ENCODE measurements around the gene GRP. TPM values are rescaled to one million over a fixed set of nuclear protein-coding genes. Genes with fewer than 3 reads are reported as not detected.

The GRP gene
- not detected for total RNA-seq

DNA sequence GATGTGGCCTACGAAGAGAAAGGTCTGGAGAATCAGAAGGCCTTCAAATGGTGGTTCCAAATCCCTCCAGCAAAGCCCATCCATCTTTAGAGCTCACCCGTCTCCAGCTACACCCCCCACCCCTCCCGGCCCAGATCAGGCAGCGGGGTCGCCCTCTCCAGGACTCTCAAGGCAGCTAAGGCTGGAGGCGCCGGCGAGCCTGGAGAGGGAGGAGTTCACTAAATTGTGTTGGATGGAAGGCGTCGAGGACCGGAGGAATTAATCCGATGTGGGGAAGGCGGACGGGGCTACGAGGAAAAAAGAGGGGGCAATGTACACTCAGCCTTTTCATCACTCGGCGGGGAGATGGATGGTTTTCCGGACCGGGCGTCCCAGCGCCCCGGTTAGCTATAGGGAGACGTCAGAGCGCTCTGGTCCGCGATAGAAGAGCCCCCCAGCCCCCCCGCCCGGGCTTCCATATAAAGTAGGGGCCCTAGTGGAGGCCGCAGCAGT is at the start of gene GRP:
Gene GRP (plus strand): TSS at position 487 of the 492 bp plus-strand sequence. CDS start 108 bp downstream, outside the sequence.
- intact Hi-C loops (cut with DNase I) = no loop called here
- H3K27me3 ChIP-seq = no peaks in the 10 kb centered on the region
- peaks cover 0 to 2% of the 10 kb centered on the region in 2 donors for H3K4me1 ChIP-seq
- no peak within 1 kb of the TSS for H3K4me3 ChIP-seq
- H3K27ac ChIP-seq = no peak within 1 kb of the TSS
- no peak for DNase-seq (ENCODE audit: low spot score in 2 of 2)
- H3K9me3 ChIP-seq = no peaks in the 10 kb centered on the region
- H3K36me3 ChIP-seq = no peaks in the 10 kb centered on the region
- TF ChIP-seq CTCF (IDR thresholded peaks at IDR 0.05) = no peak

DNA sequence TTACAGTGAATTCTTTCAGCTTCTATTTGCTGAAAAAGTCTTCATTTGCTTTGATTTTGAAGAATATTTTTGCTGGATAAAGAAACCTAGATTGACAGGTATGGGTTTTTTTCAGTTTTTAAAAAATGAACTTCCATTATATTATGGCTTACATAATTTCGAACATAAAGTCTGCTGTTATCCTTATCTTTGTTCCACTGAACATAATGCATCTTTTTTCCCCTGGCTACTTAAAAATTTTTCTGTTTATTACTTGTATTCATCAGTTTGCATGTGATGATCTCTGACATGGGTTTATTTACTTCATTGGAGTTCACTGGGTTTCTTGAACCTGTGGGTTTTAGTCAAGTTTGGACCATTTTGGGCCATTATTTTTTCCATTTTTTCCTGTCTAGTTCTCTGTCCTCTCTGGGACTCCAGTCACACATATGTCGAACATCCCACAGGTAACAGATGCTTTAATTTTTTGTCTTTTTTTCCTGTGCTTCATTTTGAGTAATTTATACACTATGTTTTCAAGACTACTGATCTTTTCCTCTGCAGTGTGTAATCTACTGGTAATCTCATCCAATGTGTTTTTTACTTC is 47.2 kb upstream of the GRP start:
- no peak overlapping the region for H3K4me3 ChIP-seq
- H3K36me3 ChIP-seq = no peaks in the 10 kb centered on the region
- no peaks in the 10 kb centered on the region for H3K4me1 ChIP-seq
- no peak for DNase-seq (ENCODE audit: low spot score in 2 of 2)
- no peak overlapping the region for H3K27ac ChIP-seq
- H3K9me3 ChIP-seq = peaks cover 0 to 18% of the 10 kb centered on the region in 2 donors
- H3K27me3 ChIP-seq = no peaks in the 10 kb centered on the region
- no peak for TF ChIP-seq CTCF (IDR thresholded peaks at IDR 0.05)
- intact Hi-C loops (cut with DNase I) = no loop called here

DNA sequence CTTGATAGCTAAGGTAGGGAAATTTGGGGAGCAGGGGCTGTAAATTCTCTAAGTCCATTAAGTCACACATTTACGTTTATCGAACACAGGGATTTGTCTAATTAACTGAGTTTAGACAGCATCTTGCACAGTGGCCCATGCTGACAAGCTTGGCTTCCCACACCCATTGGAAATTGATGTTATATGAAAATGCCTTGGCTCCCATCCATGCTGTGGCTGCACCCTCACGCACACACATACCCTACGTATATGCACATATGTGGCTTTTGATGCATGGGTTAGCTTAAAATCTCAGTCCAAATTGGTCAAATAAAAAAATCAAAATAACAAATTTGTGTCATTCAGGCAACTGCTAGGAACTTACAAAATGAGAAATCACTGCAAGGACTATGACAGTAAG is 42.5 kb upstream of the GRP start:
- H3K27ac ChIP-seq = no peak overlapping the region
- intact Hi-C loops (cut with DNase I) = no loop called here
- no peak for TF ChIP-seq CTCF (IDR thresholded peaks at IDR 0.05)
- no peaks in the 10 kb centered on the region for H3K27me3 ChIP-seq
- no peak overlapping the region for H3K4me3 ChIP-seq
- DNase-seq (ENCODE audit: low spot score in 2 of 2) = no peak
- peaks cover 0 to 14% of the 10 kb centered on the region in 2 donors for H3K9me3 ChIP-seq
- H3K36me3 ChIP-seq = no peaks in the 10 kb centered on the region
- H3K4me1 ChIP-seq = no peaks in the 10 kb centered on the region

- H3K27me3 ChIP-seq = no peaks in the 10 kb centered on the region
- no peaks in the 10 kb centered on the region for H3K36me3 ChIP-seq
- intact Hi-C loops (cut with DNase I) = no loop called here
- H3K9me3 ChIP-seq = no peaks in the 10 kb centered on the region
- no peak overlapping the region for H3K4me3 ChIP-seq
- no peak for DNase-seq (ENCODE audit: low spot score in 2 of 2)
- H3K4me1 ChIP-seq = no peaks in the 10 kb centered on the region
- no peak overlapping the region for H3K27ac ChIP-seq
- no peak for TF ChIP-seq CTCF (IDR thresholded peaks at IDR 0.05)
These were observed 39.7 kb upstream of the GRP start for GRCh38 chr18:59180150-59180845.

- intact Hi-C loops (cut with DNase I) = no loop called here
- TF ChIP-seq CTCF (IDR thresholded peaks at IDR 0.05) = no peak
- no peaks in the 10 kb centered on the region for H3K9me3 ChIP-seq
- no peaks in the 10 kb centered on the region for H3K36me3 ChIP-seq
- no peak overlapping the region for H3K4me3 ChIP-seq
- no peak for DNase-seq (ENCODE audit: low spot score in 2 of 2)
- no peaks in the 10 kb centered on the region for H3K27me3 ChIP-seq
- no peak overlapping the region for H3K27ac ChIP-seq
- H3K4me1 ChIP-seq = no peaks in the 10 kb centered on the region
These were observed 37.3 kb upstream of the GRP start for GRCh38 chr18:59182673-59183072.

Data from ascending aorta (tissue), 2 donors.